PC-9 (cell line): ENCODE measurements around the gene TRAF3IP1. TPM values are rescaled to one million over a fixed set of nuclear protein-coding genes. Genes with fewer than 3 reads are reported as not detected.

Experiments
- BruUV-seq: library from RNA; stranded (reverse); fragments of 400-500 nt; replicated peaks from 2 replicates; lab custom pipeline; 2021; lab: Mats Ljungman, UMichigan
- CTCF ChIA-PET: fragments of 300-600 bp; sonication (Branson Sonifier 250); formaldehyde crosslinking; loops from one replicate; lab custom pipeline; 2022; ENCODE audit warnings: antibody characterized with exemption; lab: Charles Lee
- POLR2A ChIA-PET: fragments of 300-600 bp; sonication (Branson Sonifier 250); formaldehyde crosslinking; loops from one replicate; lab custom pipeline; 2022; ENCODE audit warnings: antibody characterized with exemption; ENCODE audit not compliant: unreplicated experiment; lab: Charles Lee
- DNase-seq, 2 experiments: peaks; one replicate each; pipeline versions ENCODE4 v3.0.0 to v3.0.0-alpha.2; 2015 to 2022; ENCODE audit warnings: mixed read lengths in 1 of 2
- H2AFZ ChIP-seq: fragments of 200-600 bp; sonication (generic); 2 replicates; pipeline ENCODE4 v1.8.1; 2017; ENCODE audit warnings: antibody characterized with exemption
- H3F3A ChIP-seq: fragments of 200-600 bp; sonication (generic); 2 replicates; pipeline ENCODE4 v1.8.1; 2017; ENCODE audit warnings: antibody characterized with exemption, mild to moderate bottlenecking, low read depth; ENCODE audit not compliant: insufficient read depth
- H3K27ac ChIP-seq: fragments of 200-600 bp; sonication (generic); 2 replicates; pipeline ENCODE4 v1.6.1; 2016; ENCODE audit warnings: mixed run types
- H3K27me3 ChIP-seq: fragments of 200-600 bp; sonication (generic); 2 replicates; pipeline ENCODE4 v1.6.1; 2016; ENCODE audit warnings: low read depth, mixed run types; ENCODE audit not compliant: insufficient read depth
- H3K36me3 ChIP-seq: fragments of 200-600 bp; sonication (generic); 2 replicates; pipeline ENCODE4 v1.6.1; 2016; ENCODE audit warnings: low read depth, mixed run types
- H3K4me1 ChIP-seq: fragments of 200-600 bp; sonication (generic); replicated peaks from 2 replicates; pipeline ENCODE4 v1.6.1; 2016; ENCODE audit warnings: mixed run types; ENCODE audit not compliant: insufficient read depth
- H3K4me2 ChIP-seq: fragments of 200-600 bp; sonication (generic); 2 replicates; pipeline ENCODE4 v1.6.1; 2017; ENCODE audit warnings: mixed run types
- H3K4me3 ChIP-seq: fragments of 200-600 bp; sonication (generic); 2 replicates; pipeline ENCODE4 v1.6.1; 2016; ENCODE audit warnings: mixed run types
- H3K79me2 ChIP-seq: fragments of 200-600 bp; sonication (generic); 2 replicates; pipeline ENCODE4 v1.6.1; 2017; ENCODE audit warnings: low read depth, mixed run types
- H3K9me2 ChIP-seq: fragments of 200-600 bp; sonication (generic); 2 replicates; pipeline ENCODE4 v1.8.1; 2017; ENCODE audit warnings: mild to moderate bottlenecking; ENCODE audit not compliant: insufficient read depth
- H3K9me3 ChIP-seq: fragments of 200-600 bp; sonication (generic); 2 replicates; pipeline ENCODE4 v1.8.1; 2016; ENCODE audit warnings: low read depth; ENCODE audit not compliant: insufficient read depth
- H4K20me1 ChIP-seq: fragments of 200-600 bp; sonication (generic); 2 replicates; pipeline ENCODE4 v1.8.1; 2017; ENCODE audit not compliant: insufficient read depth
- EZH2 ChIP-seq: fragments of 200-600 bp; sonication (generic); IDR thresholded peaks from 2 replicates; pipeline ENCODE4 v1.8.0; 2017; ENCODE audit warnings: antibody characterized with exemption, low read depth
- intact Hi-C: fragments of 100-400 bp; cut with micrococcal nuclease; formaldehyde crosslinking; loops from one replicate; pipeline ENCODE4 v1.10.0; 2022; ENCODE audit not compliant: unreplicated experiment
- total RNA-seq: library from RNA; stranded (reverse); gene quantifications from 2 replicates; pipeline ENCODE4 v1.2.3, GENCODE V29; 2021
- TF ChIP-seq, protein P1 (sequence below): fragments of 200-600 bp; sonication (generic); conservative IDR thresholded peaks from 2 replicates; pipeline ENCODE4 v1.6.1; 2017; ENCODE audit warnings: mixed run types, antibody characterized with exemption, mild to moderate bottlenecking, moderate library complexity

Gene TRAF3IP1
- total RNA-seq, 1 experiment from 2014 or later: 51.7 TPM

DNA sequence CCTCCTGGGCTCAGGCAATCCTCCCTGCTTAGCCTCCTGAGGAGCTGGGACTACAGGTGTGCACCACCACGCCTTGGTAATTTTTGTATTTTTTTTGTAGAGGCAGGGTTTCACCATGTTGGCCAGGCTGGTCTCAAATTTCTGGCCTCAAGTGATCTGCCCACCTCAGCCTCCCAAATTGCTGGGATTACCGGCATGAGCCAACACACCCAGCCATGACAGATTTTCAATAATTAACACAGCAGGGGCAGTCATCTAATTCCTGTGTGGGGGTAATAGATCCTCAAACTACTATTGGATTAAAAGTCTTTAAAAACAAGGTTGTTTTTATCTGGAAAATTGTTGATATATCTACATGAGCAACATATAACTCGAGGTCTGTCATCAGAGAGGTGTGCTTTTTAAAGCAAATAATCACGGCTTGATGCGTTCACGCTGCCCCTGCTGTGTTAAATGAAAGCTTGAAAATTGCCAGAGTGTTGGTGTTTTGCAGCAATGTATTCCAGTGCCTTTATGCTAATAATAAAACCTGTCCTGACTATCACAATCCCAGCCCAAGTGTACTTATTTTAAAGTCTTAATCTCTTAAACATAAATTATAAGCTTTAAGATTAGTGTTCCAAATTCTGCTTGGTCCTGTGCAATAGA lies 70.8 kb downstream of the TRAF3IP1 start:
- Histone ChIP-seq H3K9me2 (no peaks in the 10 kb centered on the region), H3K79me2 (no peaks in the 10 kb centered on the region), H3K4me1 (no peaks in the 10 kb centered on the region), H4K20me1 (no peaks in the 10 kb centered on the region), H3K27ac (no peak overlapping the region), H3K4me3 (no peak overlapping the region), H3K27me3 (no peaks in the 10 kb centered on the region), H3F3A (peaks cover 6% of the 10 kb centered on the region; the same call in 1 of the 2 replicates), H3K4me2 (no peak overlapping the region), H3K9me3 (no peaks in the 10 kb centered on the region), H2AFZ (no peak overlapping the region), H3K36me3 (no peaks in the 10 kb centered on the region)
- intact Hi-C loops: no loop called here
- POLR2A ChIA-PET: no interaction called here
- no peak for DNase-seq
- TF ChIP-seq EZH2: no peak
- TF ChIP-seq, protein P1, sequence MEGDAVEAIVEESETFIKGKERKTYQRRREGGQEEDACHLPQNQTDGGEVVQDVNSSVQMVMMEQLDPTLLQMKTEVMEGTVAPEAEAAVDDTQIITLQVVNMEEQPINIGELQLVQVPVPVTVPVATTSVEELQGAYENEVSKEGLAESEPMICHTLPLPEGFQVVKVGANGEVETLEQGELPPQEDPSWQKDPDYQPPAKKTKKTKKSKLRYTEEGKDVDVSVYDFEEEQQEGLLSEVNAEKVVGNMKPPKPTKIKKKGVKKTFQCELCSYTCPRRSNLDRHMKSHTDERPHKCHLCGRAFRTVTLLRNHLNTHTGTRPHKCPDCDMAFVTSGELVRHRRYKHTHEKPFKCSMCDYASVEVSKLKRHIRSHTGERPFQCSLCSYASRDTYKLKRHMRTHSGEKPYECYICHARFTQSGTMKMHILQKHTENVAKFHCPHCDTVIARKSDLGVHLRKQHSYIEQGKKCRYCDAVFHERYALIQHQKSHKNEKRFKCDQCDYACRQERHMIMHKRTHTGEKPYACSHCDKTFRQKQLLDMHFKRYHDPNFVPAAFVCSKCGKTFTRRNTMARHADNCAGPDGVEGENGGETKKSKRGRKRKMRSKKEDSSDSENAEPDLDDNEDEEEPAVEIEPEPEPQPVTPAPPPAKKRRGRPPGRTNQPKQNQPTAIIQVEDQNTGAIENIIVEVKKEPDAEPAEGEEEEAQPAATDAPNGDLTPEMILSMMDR: no peak
- BruUV-seq: no TSS peak
- CTCF ChIA-PET: interaction anchor here (1.1 kb wide), 1 partner anchor 25 kb away, joined by 5 read pairs; no protein-coding TSS in a partner anchor

- H3K9me2 ChIP-seq: no peaks in the 10 kb centered on the region
- POLR2A ChIA-PET: no interaction called here
- H3K27ac ChIP-seq: no peak overlapping the region
- H3K4me2 ChIP-seq: no peak overlapping the region
- no peaks in the 10 kb centered on the region for H3K79me2 ChIP-seq
- no peaks in the 10 kb centered on the region for H3K27me3 ChIP-seq
- DNase-seq: no peak
- BruUV-seq: no TSS peak
- H3K9me3 ChIP-seq: no peaks in the 10 kb centered on the region
- no peaks in the 10 kb centered on the region for H3K36me3 ChIP-seq
- no peak overlapping the region for H3K4me3 ChIP-seq
- CTCF ChIA-PET: no interaction called here
- no peak overlapping the region for H2AFZ ChIP-seq
- H4K20me1 ChIP-seq: no peaks in the 10 kb centered on the region
- H3K4me1 ChIP-seq: no peaks in the 10 kb centered on the region
- TF ChIP-seq, protein P1: no peak
- TF ChIP-seq EZH2: no peak
- no peaks in the 10 kb centered on the region for H3F3A ChIP-seq
- intact Hi-C loops: no loop called here
Observed at GRCh38 chr2:238396663-238397062, 76.3 kb downstream of the TRAF3IP1 start.

GRCh38 chr2:238397356-238397755 lies 77.0 kb downstream of the TRAF3IP1 start:
- no peak for DNase-seq
- CTCF ChIA-PET: no interaction called here
- intact Hi-C loops: no loop called here
- Histone ChIP-seq H2AFZ (no peak overlapping the region), H3K27ac (no peak overlapping the region), H3K36me3 (no peaks in the 10 kb centered on the region), H3K4me2 (no peak overlapping the region), H3K27me3 (no peaks in the 10 kb centered on the region), H4K20me1 (no peaks in the 10 kb centered on the region), H3K4me3 (no peak overlapping the region), H3K4me1 (no peaks in the 10 kb centered on the region), H3K79me2 (no peaks in the 10 kb centered on the region), H3F3A (no peaks in the 10 kb centered on the region), H3K9me3 (no peaks in the 10 kb centered on the region), H3K9me2 (no peaks in the 10 kb centered on the region)
- no TSS peak for BruUV-seq
- POLR2A ChIA-PET: no interaction called here
- TF ChIP-seq, protein P1: no peak
- no peak for TF ChIP-seq EZH2
